ENCODE data around the gene AP3B1. TPM values are rescaled to one million over a fixed set of nuclear protein-coding genes. Genes with fewer than 3 reads are reported as not detected.
"Not testable (repeated sequence)": the region's sequence is repeated elsewhere in the genome, so short reads cannot be mapped to it uniquely, and the experiment has no call there.

Gene AP3B1
- polyA plus RNA-seq, 1 experiment = 67.0 TPM

- H3K27ac ChIP-seq (ENCODE audit: low read depth, low read length) = no peak overlapping the region
- no peak overlapping the region for H3K4me3 ChIP-seq (ENCODE audit: low read depth, low read length)
- ChIA-PET POLR2A (no interaction called here), CTCF (interaction anchor here (0.6 kb wide), 1 partner anchor 48 kb away, joined by 4 read pairs; no protein-coding TSS in a partner anchor)
- no peaks in the 10 kb centered on the region for H3K9me3 ChIP-seq (ENCODE audit: control insufficient read depth, insufficient read depth, low read length)
- DNase-seq (ENCODE audit: low read depth, low spot score) = no peak
- H3K27me3 ChIP-seq (ENCODE audit: control insufficient read depth, insufficient read depth, low read length) = no peaks in the 10 kb centered on the region
- TF ChIP-seq CTCF (IDR thresholded peaks at IDR 0.05; ENCODE audit: low read depth, low read length) = 0 out of 2 replicates have a peak, but pooled peaks have one; percentile 4
Observed at GRCh38 chr5:78056901-78057514, 237.5 kb downstream of the AP3B1 start.

GRCh38 chr5:78056053-78056452 is 238.4 kb downstream of the AP3B1 start:
- TF ChIP-seq CTCF (IDR thresholded peaks at IDR 0.05; ENCODE audit: low read depth, low read length) = no peak
- POLR2A ChIA-PET = no interaction called here

GRCh38 chr5:78050888-78051287 is 243.6 kb downstream of the AP3B1 start:
- Histone ChIP-seq H3K27ac (ENCODE audit: low read depth, low read length) (no peak overlapping the region), H3K27me3 (ENCODE audit: control insufficient read depth, insufficient read depth, low read length) (no peaks in the 10 kb centered on the region), H3K4me3 (ENCODE audit: low read depth, low read length) (no peak overlapping the region), H3K9me3 (ENCODE audit: control insufficient read depth, insufficient read depth, low read length) (no peaks in the 10 kb centered on the region)
- no peak for TF ChIP-seq CTCF (IDR thresholded peaks at IDR 0.05; ENCODE audit: low read depth, low read length)
- CTCF ChIA-PET = no interaction called here
- peak; percentile 0 for DNase-seq (ENCODE audit: low read depth, low spot score)
- POLR2A ChIA-PET = no interaction called here

More at GRCh38 chr5:78056053-78056452, 238.4 kb downstream of the AP3B1 start:
- CTCF ChIA-PET = interaction anchor here (0.6 kb wide), 1 partner anchor 47 kb away, joined by 4 read pairs; no protein-coding TSS in a partner anchor
- Histone ChIP-seq H3K27me3 (ENCODE audit: control insufficient read depth, insufficient read depth, low read length) (no peaks in the 10 kb centered on the region), H3K27ac (ENCODE audit: low read depth, low read length) (no peak overlapping the region), H3K9me3 (ENCODE audit: control insufficient read depth, insufficient read depth, low read length) (no peaks in the 10 kb centered on the region), H3K4me3 (ENCODE audit: low read depth, low read length) (no peak overlapping the region)
- no peak for DNase-seq (ENCODE audit: low read depth, low spot score)

- H3K4me3 ChIP-seq (ENCODE audit: low read depth, low read length); POLR2A ChIA-PET; DNase-seq (ENCODE audit: low read depth, low spot score); H3K9me3 ChIP-seq (ENCODE audit: control insufficient read depth, insufficient read depth, low read length); H3K27ac ChIP-seq (ENCODE audit: low read depth, low read length); H3K27me3 ChIP-seq (ENCODE audit: control insufficient read depth, insufficient read depth, low read length): not testable (repeated sequence)
- CTCF ChIA-PET = interaction anchor here (0.6 kb wide), 1 partner anchor 151 kb away, joined by 3 read pairs; no protein-coding TSS in a partner anchor
Observed at GRCh38 chr5:78046823-78047222, 247.7 kb downstream of the AP3B1 start.

- Histone ChIP-seq H3K27ac (ENCODE audit: low read depth, low read length) (no peak overlapping the region), H3K4me3 (ENCODE audit: low read depth, low read length) (no peak overlapping the region), H3K27me3 (ENCODE audit: control insufficient read depth, insufficient read depth, low read length) (no peaks in the 10 kb centered on the region), H3K9me3 (ENCODE audit: control insufficient read depth, insufficient read depth, low read length) (no peaks in the 10 kb centered on the region)
- ChIA-PET POLR2A (no interaction called here), CTCF (no interaction called here)
- no peak for TF ChIP-seq CTCF (IDR thresholded peaks at IDR 0.05; ENCODE audit: low read depth, low read length)
- DNase-seq (ENCODE audit: low read depth, low spot score) = no peak
Observed at GRCh38 chr5:78046006-78046405, 248.5 kb downstream of the AP3B1 start.

Data from AG04450 (cell line).